Lower leg skin (tissue), 3 donors: Measurements from ENCODE around the gene TMEM164.

Experiments used
- CTCF ChIP-seq, 3 donors: fragments of 450-650 bp; IDR thresholded peaks; one replicate each; pipeline ENCODE4 v1.5.1; 2016; ENCODE audit warnings: antibody characterized with exemption in 3 of 3, mild to moderate bottlenecking in 3 of 3, moderate library complexity in 2 of 3
- POLR2A ChIP-seq, 2 donors: fragments of 450-650 bp; IDR thresholded peaks; one replicate each; pipeline ENCODE4 v1.6.1; 2016 to 2017; ENCODE audit warnings: antibody characterized with exemption in 2 of 2, mild to moderate bottlenecking in 1 of 2, moderate library complexity in 1 of 2

DNA sequence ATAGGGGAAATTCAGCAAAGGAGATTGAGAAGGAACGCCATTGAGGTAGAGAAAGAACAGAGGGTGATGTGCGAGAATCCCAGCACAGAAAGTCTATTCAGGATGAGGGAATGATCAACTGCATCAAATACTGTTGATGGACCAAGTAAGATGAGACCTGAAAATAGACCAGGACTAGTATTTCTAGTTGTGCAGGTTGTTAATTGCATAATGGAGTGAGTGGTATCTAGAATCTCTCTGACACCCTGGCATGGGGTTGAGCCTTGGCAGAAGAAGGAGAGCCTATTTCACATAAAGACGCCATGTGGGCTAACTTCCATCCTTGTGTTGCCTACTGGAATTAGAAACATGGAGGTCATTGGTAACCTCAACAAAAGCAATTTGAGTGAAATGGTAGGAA, 135.6 kb downstream of the TMEM164 start:
- TF ChIP-seq CTCF (IDR thresholded peaks at IDR 0.05) (no peak), POLR2A (IDR thresholded peaks at IDR 0.05) (no peak)
